Brain microvascular endothelial cell (primary cell): ENCODE results near the gene ABHD2.

Experiments used
- DNase-seq: peaks from one replicate; pipeline ENCODE4 v3.0.0-alpha.2; 2020
- H3K27ac ChIP-seq: fragments of 250-450 bp; sonication (Bioruptor Pico); 2 replicates; pipeline ENCODE4 v1.5.1; 2020; ENCODE audit warnings: mild to moderate bottlenecking, moderate library complexity
- H3K27me3 ChIP-seq: fragments of 250-450 bp; sonication (Bioruptor Pico); replicated peaks from 2 replicates; pipeline ENCODE4 v1.5.1; 2020; ENCODE audit warnings: mild to moderate bottlenecking
- H3K36me3 ChIP-seq: fragments of 250-450 bp; sonication (Bioruptor Pico); replicated peaks from 2 replicates; pipeline ENCODE4 v1.5.1; 2020; ENCODE audit warnings: mild to moderate bottlenecking
- H3K4me3 ChIP-seq: 2 replicates; pipeline ENCODE4 v1.5.1; 2011; ENCODE audit warnings: low read depth, mild to moderate bottlenecking, control low read depth, low read length, moderate library complexity
- in situ Hi-C: cut with HindIII; loops from 2 replicates; pipeline ENCODE4 v1.10.0; 2017; ENCODE audit warnings: low sequenced_read_pairs, low pct_ligation_motif_present
- TF ChIP-seq, protein P1 (sequence below): IDR thresholded peaks from 2 replicates; pipeline ENCODE4 v1.5.1; 2011; ENCODE audit warnings: low read depth, mild to moderate bottlenecking, moderate library complexity, low read length, control low read depth, inconsistent platforms; ENCODE audit errors: missing control alignments

ABHD2 gene

DNA sequence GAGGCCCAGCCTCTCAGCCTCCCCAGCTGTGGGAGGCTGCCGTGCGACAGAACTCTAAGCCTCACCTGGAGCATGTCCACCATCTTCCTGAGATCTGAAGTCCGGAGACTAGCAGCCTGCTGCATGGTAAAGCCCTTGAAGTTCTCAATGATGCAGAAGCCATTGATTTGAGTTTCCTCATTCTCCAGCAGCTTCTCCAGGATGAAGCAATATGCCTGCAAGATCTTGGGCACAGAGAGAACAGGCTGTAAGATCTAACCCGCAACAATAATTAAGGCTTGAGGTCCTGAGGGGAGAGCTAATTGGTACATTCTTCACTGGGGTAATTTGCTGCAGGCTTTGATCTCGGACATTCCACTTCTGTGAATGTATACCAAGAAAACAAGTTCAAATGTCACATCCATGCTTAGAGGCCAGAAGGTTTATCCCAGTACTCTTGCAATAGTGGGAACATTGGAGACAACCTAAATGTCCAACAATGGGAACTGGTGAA, 123.5 kb downstream of the ABHD2 start:
- TF ChIP-seq, protein P1, sequence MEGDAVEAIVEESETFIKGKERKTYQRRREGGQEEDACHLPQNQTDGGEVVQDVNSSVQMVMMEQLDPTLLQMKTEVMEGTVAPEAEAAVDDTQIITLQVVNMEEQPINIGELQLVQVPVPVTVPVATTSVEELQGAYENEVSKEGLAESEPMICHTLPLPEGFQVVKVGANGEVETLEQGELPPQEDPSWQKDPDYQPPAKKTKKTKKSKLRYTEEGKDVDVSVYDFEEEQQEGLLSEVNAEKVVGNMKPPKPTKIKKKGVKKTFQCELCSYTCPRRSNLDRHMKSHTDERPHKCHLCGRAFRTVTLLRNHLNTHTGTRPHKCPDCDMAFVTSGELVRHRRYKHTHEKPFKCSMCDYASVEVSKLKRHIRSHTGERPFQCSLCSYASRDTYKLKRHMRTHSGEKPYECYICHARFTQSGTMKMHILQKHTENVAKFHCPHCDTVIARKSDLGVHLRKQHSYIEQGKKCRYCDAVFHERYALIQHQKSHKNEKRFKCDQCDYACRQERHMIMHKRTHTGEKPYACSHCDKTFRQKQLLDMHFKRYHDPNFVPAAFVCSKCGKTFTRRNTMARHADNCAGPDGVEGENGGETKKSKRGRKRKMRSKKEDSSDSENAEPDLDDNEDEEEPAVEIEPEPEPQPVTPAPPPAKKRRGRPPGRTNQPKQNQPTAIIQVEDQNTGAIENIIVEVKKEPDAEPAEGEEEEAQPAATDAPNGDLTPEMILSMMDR, result no peak
- in situ Hi-C loops, result no loop called here
- DNase-seq, result no peak
- no peaks in the 10 kb centered on the region for H3K36me3 ChIP-seq
- H3K27me3 ChIP-seq, result no peaks in the 10 kb centered on the region
- H3K4me3 ChIP-seq, result no peak overlapping the region
- no peak overlapping the region for H3K27ac ChIP-seq

DNA sequence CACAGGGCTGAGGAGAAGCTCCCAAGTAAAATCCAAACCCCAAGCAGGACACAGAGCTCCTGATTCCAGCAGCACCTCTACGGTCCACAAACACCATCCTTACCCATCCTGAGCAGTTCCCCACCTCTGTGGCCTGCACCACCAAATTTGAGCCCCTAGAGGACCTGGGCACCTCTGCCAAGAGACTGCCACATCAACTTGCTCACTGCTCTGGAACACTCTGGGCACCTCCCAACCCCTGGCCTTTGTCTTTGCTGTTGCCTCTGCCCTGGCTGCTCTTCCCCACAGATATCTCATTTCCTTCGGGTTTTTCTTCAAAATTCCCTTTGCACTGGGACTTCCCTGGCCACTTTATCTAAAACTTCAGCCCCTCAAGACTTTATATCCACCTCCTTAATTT, 127.4 kb downstream of the ABHD2 start:
- Histone ChIP-seq H3K27ac (no peak overlapping the region), H3K36me3 (no peaks in the 10 kb centered on the region), H3K4me3 (no peak overlapping the region), H3K27me3 (no peaks in the 10 kb centered on the region)
- TF ChIP-seq, protein P1, result no peak
- in situ Hi-C loops, result no loop called here
- DNase-seq, result no peak

DNA sequence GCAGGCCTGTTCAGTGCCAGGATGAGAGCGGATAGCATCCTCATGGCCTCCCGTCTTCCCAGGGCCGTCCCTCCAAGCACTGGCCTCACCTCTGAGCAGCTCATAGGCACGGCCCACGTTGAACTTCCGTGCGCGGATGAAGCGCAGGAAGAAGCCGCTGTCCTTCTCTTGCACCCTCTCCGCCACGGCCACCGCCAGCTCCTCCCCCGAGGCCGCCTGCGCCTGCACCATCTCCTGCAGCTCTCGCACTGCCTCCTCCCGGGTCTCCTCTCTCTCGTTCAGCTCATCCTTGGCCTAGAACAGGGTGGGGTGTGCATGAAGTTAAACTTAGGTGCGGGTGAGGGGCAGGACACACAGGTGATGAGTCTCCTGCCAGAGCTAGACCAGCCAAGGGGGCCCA, 128.8 kb downstream of the ABHD2 start:
- no peaks in the 10 kb centered on the region for H3K36me3 ChIP-seq
- TF ChIP-seq, protein P1, result no peak
- H3K4me3 ChIP-seq, result no peak overlapping the region
- in situ Hi-C loops, result no loop called here
- no peaks in the 10 kb centered on the region for H3K27me3 ChIP-seq
- no peak for DNase-seq
- no peak overlapping the region for H3K27ac ChIP-seq

DNA sequence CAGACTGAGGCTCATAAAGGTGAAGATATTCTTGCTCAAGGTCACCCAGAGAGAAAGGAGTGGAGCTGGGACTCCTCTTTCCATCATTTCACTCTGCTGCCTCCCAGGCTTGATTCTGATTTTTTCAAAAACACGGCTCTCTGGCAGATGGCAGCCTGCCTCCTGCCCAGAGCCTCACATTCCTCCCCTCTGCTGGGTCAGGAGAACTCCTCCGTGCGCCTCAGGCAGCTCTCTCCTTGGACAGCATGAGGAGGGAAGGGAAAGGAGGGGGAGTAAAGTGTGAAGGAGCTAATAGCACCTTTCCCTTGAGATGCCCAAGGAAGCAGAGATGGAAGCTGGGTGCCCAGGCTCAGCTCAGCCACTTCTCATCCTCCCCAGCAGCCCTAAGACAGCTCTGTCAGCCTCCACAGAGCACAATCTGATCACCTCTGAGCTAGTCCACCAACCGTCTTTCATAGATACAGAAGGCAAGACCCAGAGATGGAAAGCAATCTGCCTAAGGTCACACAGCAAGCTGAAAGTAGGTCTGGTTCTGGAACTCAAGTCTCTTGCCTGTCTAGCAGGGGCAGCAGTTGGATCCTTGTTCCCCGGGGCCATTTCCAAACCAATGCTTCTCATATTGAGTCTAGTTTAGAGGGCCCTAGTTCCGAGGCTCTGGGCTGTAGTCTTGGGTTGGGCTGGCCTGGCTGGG, 129.6 kb downstream of the ABHD2 start:
- no peak overlapping the region for H3K27ac ChIP-seq
- TF ChIP-seq, protein P1, result no peak
- in situ Hi-C loops, result no loop called here
- DNase-seq, result no peak
- H3K27me3 ChIP-seq, result no peaks in the 10 kb centered on the region
- H3K4me3 ChIP-seq, result no peak overlapping the region
- no peaks in the 10 kb centered on the region for H3K36me3 ChIP-seq

DNA sequence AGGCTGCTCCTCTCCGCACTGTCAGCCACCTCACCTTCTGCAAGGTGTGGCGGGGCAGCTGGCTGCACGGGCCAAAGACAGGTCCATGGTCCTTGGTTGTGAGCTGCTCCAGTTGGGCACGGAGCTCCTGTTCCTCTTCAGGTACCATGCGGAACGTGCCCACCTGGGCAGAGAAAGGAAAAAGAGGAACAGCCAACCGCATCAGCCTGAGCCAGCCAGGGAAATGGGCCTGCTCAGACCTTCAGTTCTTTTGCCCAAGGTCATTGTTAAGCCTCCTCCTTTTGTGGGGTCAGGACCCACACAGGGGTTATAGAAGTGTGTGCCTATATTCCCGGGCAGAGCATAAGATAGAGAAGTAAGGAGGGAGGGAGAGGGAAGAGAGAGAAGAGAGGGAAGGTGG, 130.3 kb downstream of the ABHD2 start:
- no peaks in the 10 kb centered on the region for H3K36me3 ChIP-seq
- TF ChIP-seq, protein P1, result no peak
- DNase-seq, result no peak
- H3K27ac ChIP-seq, result no peak overlapping the region
- in situ Hi-C loops, result no loop called here
- H3K4me3 ChIP-seq, result no peak overlapping the region
- H3K27me3 ChIP-seq, result no peaks in the 10 kb centered on the region

DNA sequence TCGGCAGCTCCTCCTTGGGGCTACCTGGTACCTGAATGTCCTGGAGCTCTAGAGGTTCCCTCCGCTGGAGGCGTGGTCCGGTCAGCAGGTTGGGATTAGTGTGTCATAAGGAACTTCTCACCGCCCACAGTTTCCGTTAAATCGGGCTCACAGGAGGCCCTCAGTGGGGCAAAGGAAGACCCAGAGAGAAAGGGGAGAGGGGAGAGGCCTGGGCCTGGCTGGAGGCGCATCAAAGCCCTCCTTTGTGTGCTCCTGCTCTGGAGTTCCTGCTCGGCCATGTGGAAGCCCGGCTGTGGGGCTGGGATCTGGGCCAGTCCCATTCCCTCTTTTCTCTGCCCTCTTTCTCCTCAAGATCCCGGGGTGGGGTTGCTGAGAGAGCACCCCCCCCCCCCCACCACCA, 133.3 kb downstream of the ABHD2 start, which contains the start of gene RLBP1:
Gene RLBP1 (minus strand): TSS at position 37 of the 400 bp plus-strand sequence. CDS start 2,604 bp downstream, outside the sequence.
- H3K27me3 ChIP-seq, result no peaks in the 10 kb centered on the region
- TF ChIP-seq, protein P1, result no peak
- no peak for DNase-seq

More for the DNA sequence above, 133.3 kb downstream of the ABHD2 start, which contains the start of gene RLBP1:
- Histone ChIP-seq H3K36me3 (no peaks in the 10 kb centered on the region), H3K27ac (no peak within 1 kb of the TSS), H3K4me3 (no peak within 1 kb of the TSS)
- in situ Hi-C loops, result no loop called here
